Stimulated activated CD4-positive, alpha-beta T cell treated with anti-CD3 and anti-CD28 coated beads, Interleukin-1b, Interleukin-23, amount 100 ng/mL, for 48 hours (primary cell): ENCODE results near the gene IL5RA.

Source experiments
- DNase-seq: peaks from one replicate; pipeline ENCODE4 v3.0.0-alpha.2; 2020

Gene IL5RA

GRCh38 chr3:3059645-3060044 lies 50.5 kb downstream of the IL5RA start:
- no peak for DNase-seq

- DNase-seq: no peak
Observed at GRCh38 chr3:3053974-3054373, 56.2 kb downstream of the IL5RA start.

- DNase-seq: no peak
Observed at GRCh38 chr3:3038201-3038991, 71.8 kb downstream of the IL5RA start.

DNA sequence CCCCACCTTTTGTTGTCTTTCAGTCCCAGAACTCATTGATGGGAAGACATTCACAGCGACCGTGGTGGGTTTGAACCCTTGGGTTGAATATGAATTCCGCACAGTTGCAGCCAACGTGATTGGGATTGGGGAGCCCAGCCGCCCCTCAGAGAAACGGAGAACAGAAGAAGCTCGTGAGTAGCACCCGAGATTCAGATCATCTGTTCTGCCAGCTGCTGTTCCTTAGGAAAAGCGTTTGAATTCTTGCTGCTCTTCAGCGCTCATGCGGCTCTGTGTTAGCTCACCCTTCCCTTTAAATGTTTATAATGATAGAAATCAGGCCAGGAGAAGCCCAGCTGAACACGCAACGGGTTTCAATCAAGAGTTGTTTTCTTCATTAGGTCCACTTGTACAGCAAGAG lies 73.0 kb downstream of the IL5RA start:
- no peak for DNase-seq

DNA sequence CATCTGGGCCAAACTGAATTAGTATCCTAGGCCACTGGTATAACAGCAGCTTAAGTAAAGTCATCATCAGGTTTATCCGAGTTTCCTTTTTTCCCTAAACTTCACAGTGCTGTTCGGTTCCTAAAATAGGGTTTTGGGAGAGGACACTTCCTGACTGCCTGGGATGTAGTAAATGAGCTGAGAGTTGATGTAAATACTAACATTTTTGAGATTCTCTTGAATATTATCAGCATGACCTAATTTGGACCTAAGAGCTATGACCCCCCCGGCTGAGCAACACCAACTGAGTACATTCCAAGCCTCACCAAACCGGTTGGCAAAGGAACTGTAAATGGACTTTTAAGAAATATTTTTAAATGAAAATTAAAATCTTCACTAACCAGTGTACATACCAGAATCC lies 78.8 kb downstream of the IL5RA start:
- DNase-seq: no peak

GRCh38 chr3:3027976-3028567 lies 82.1 kb downstream of the IL5RA start:
- DNase-seq: no peak

DNA sequence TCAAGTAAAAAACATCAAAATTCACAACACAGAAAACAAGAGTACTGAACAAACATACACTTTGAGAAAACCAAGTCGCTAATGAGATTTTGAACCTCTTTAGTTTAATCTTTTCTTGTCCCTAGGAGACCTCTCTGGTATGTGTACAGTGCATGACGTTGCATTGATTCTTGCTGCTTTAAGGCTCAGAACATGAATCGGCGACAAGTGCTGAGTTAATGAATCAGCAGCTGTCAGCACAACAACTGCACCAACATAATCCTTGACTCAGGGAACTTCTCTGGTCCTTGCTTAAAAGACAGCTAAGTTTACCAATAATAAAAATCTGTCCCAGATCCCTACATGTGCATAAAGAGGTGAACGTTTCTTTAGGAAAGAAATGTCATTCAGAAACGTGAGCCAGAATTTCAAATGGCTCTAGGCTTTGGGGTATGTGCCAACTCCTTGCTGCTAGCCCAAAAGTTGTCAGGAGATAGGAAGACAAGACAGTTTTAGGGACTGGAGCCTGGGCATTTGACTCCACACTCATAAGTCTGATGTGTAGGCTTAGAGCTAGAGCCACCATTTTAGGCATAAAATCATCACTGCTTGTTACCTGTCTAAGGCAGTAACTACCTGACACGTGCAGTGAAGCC lies 86.9 kb downstream of the IL5RA start:
- no peak for DNase-seq

GRCh38 chr3:3020209-3020608 lies 90.0 kb downstream of the IL5RA start:
- DNase-seq: no peak
